SK-N-SH treated with all-trans-retinoic acid at 6 μM for 48 hours (cell line): Measurements from ENCODE around the gene CRP.

Experiments used
- CREB5 ChIP-seq: fragments of 250-450 bp; sonication (Bioruptor Pico); IDR thresholded peaks from 2 replicates; pipeline ENCODE4 v1.5.1; 2020; ENCODE audit warnings: low read depth, mild to moderate bottlenecking, moderate library complexity
- CSDC2 ChIP-seq: fragments of 250-450 bp; sonication (Bioruptor Pico); IDR thresholded peaks from 2 replicates; pipeline ENCODE4 v1.5.0; 2020; ENCODE audit warnings: mild to moderate bottlenecking, moderate library complexity
- ISL1 ChIP-seq: fragments of 250-450 bp; sonication (Bioruptor Pico); IDR thresholded peaks from 2 replicates; pipeline ENCODE4 v2.1.2; 2022; ENCODE audit warnings: mild to moderate bottlenecking, moderate library complexity
- OSR1 ChIP-seq: fragments of 250-450 bp; sonication (Bioruptor Pico); IDR thresholded peaks from 2 replicates; pipeline ENCODE4 v1.8.0; 2022; ENCODE audit warnings: moderate library complexity, mild to moderate bottlenecking, inconsistent platforms
- POU6F1 ChIP-seq: fragments of 250-450 bp; sonication (Bioruptor Pico); IDR thresholded peaks from 2 replicates; pipeline ENCODE4 v1.8.0; 2021; ENCODE audit warnings: low read depth, mild to moderate bottlenecking, moderate library complexity, borderline replicate concordance
- PPARA ChIP-seq: fragments of 250-450 bp; sonication (Bioruptor Pico); IDR thresholded peaks from 2 replicates; pipeline ENCODE4 v1.5.0; 2020; ENCODE audit warnings: mild to moderate bottlenecking, borderline replicate concordance
- RARB ChIP-seq: fragments of 250-450 bp; sonication (Bioruptor Pico); IDR thresholded peaks from 2 replicates; pipeline ENCODE4 v1.8.0; 2021; ENCODE audit warnings: mild to moderate bottlenecking, moderate library complexity
- ZC3H10 ChIP-seq: fragments of 250-450 bp; sonication (Bioruptor Pico); IDR thresholded peaks from 2 replicates; pipeline ENCODE4 v1.5.1; 2021; ENCODE audit warnings: mild to moderate bottlenecking, moderate library complexity
- ZFP3 ChIP-seq: fragments of 250-450 bp; sonication (Bioruptor Pico); IDR thresholded peaks from 2 replicates; pipeline ENCODE4 v1.5.0; 2020; ENCODE audit warnings: mild to moderate bottlenecking, moderate library complexity
- ZFP30 ChIP-seq: fragments of 450-650 bp; formaldehyde crosslinking; IDR thresholded peaks from 2 replicates; pipeline ENCODE4 v1.5.0; 2022; ENCODE audit warnings: mild to moderate bottlenecking, moderate library complexity
- ZNF8 ChIP-seq: fragments of 450-650 bp; formaldehyde crosslinking; IDR thresholded peaks from 2 replicates; pipeline ENCODE4 v1.5.0; 2020; ENCODE audit warnings: mild to moderate bottlenecking, moderate library complexity
- TF ChIP-seq, protein P1 (sequence below): fragments of 250-450 bp; sonication (Bioruptor Pico); IDR thresholded peaks from 2 replicates; pipeline ENCODE4 v1.8.0; 2020; ENCODE audit warnings: mild to moderate bottlenecking, moderate library complexity, borderline replicate concordance
- TF ChIP-seq, protein P2 (sequence below): fragments of 250-450 bp; sonication (Bioruptor Pico); IDR thresholded peaks from 2 replicates; pipeline ENCODE4 v1.5.1; 2021; ENCODE audit warnings: mild to moderate bottlenecking, moderate library complexity

DNA sequence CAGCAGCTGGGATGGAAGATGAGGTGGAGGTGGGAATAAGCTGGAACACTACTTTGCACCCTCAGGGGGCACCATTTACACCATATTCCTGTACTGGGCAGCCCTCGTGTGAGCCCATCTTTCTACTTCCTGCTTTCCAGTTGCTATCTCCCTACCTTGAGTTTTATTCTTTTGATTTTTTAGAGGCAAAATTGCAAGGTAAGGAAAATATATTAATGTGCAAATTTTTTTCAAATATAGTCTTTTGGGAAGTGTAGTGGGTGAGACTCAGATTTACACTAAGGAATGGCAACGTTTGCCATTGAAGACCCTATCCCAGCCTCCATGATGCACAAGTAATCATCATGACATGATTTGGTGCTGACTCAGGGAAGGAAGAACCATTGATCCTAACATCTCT lies 35.2 kb upstream of the CRP start:
- no peak for TF ChIP-seq RARB
- TF ChIP-seq, protein P1, sequence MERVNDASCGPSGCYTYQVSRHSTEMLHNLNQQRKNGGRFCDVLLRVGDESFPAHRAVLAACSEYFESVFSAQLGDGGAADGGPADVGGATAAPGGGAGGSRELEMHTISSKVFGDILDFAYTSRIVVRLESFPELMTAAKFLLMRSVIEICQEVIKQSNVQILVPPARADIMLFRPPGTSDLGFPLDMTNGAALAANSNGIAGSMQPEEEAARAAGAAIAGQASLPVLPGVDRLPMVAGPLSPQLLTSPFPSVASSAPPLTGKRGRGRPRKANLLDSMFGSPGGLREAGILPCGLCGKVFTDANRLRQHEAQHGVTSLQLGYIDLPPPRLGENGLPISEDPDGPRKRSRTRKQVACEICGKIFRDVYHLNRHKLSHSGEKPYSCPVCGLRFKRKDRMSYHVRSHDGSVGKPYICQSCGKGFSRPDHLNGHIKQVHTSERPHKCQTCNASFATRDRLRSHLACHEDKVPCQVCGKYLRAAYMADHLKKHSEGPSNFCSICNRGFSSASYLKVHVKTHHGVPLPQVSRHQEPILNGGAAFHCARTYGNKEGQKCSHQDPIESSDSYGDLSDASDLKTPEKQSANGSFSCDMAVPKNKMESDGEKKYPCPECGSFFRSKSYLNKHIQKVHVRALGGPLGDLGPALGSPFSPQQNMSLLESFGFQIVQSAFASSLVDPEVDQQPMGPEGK (CRISPR knock-in tag) = no peak
- no peak for TF ChIP-seq ZC3H10
- no peak for TF ChIP-seq ZFP3 (CRISPR knock-in tag)
- no peak for TF ChIP-seq CREB5
- no peak for TF ChIP-seq ZFP30 (CRISPR knock-in tag)
- TF ChIP-seq, protein P2, sequence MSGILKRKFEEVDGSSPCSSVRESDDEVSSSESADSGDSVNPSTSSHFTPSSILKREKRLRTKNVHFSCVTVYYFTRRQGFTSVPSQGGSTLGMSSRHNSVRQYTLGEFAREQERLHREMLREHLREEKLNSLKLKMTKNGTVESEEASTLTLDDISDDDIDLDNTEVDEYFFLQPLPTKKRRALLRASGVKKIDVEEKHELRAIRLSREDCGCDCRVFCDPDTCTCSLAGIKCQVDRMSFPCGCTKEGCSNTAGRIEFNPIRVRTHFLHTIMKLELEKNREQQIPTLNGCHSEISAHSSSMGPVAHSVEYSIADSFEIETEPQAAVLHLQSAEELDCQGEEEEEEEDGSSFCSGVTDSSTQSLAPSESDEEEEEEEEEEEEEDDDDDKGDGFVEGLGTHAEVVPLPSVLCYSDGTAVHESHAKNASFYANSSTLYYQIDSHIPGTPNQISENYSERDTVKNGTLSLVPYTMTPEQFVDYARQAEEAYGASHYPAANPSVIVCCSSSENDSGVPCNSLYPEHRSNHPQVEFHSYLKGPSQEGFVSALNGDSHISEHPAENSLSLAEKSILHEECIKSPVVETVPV = no peak
- TF ChIP-seq CSDC2 = no peak
- no peak for TF ChIP-seq PPARA (CRISPR knock-in tag)
- TF ChIP-seq POU6F1 = no peak
- no peak for TF ChIP-seq OSR1 (CRISPR knock-in tag)
- TF ChIP-seq ZNF8 (CRISPR knock-in tag) = no peak
- no peak for TF ChIP-seq ISL1 (CRISPR knock-in tag)
